Activated CD4-positive, alpha-beta T cell treated with anti-CD3 and anti-CD28 coated beads, Interleukin-2, amount 50 U/mL, for 1 hour (primary cell): ENCODE data around the gene HDAC4.

ENCODE experiments used
- DNase-seq: peaks from one replicate; pipeline ENCODE4 v3.0.0-alpha.2; 2020

The HDAC4 gene

GRCh38 chr2:239395524-239395923, 5.3 kb downstream of the HDAC4 start:
- no peak for DNase-seq

GRCh38 chr2:239394978-239395377, 5.8 kb downstream of the HDAC4 start:
- no peak for DNase-seq

GRCh38 chr2:239394346-239394945, 6.4 kb downstream of the HDAC4 start:
- no peak for DNase-seq

- DNase-seq, result no peak
Observed at GRCh38 chr2:239393941-239394340, 6.9 kb downstream of the HDAC4 start.

GRCh38 chr2:239393388-239393940, 7.4 kb downstream of the HDAC4 start:
- no peak for DNase-seq

GRCh38 chr2:239392688-239393387, 8.0 kb downstream of the HDAC4 start:
- no peak for DNase-seq

GRCh38 chr2:239392072-239392357, 8.8 kb downstream of the HDAC4 start:
- DNase-seq, result no peak

GRCh38 chr2:239391286-239392071, 9.3 kb downstream of the HDAC4 start:
- DNase-seq, result no peak

GRCh38 chr2:239390546-239391285, 10.1 kb downstream of the HDAC4 start:
- DNase-seq, result no peak

- DNase-seq, result no peak
Observed at GRCh38 chr2:239389414-239390329, 11.1 kb downstream of the HDAC4 start.

- no peak for DNase-seq
Observed at GRCh38 chr2:239388236-239389151, 12.3 kb downstream of the HDAC4 start.

GRCh38 chr2:239387811-239388210, 13.0 kb downstream of the HDAC4 start:
- DNase-seq, result no peak

GRCh38 chr2:239386872-239387445, 13.9 kb downstream of the HDAC4 start:
- DNase-seq, result no peak

- no peak for DNase-seq
Observed at GRCh38 chr2:239386001-239386670, 14.7 kb downstream of the HDAC4 start.

GRCh38 chr2:239385096-239386000, 15.5 kb downstream of the HDAC4 start:
- DNase-seq, result no peak

GRCh38 chr2:239383759-239384156, 17.1 kb downstream of the HDAC4 start:
- no peak for DNase-seq

- no peak for DNase-seq
Observed at GRCh38 chr2:239383036-239383758, 17.6 kb downstream of the HDAC4 start.

GRCh38 chr2:239382384-239382880, 18.4 kb downstream of the HDAC4 start:
- no peak for DNase-seq
